Stimulated activated CD4-positive, alpha-beta T cell treated with anti-CD3 and anti-CD28 coated beads, Interleukin-4, amount 100 ng/mL, for 48 hours (primary cell): ENCODE data around the gene GNAO1.
A peak's percentile ranks its signal among the peaks of the same experiment; 100 is the strongest.

Experiments used
- DNase-seq, 2 donors: peaks; one replicate each; pipeline ENCODE4 v3.0.0-alpha.2; 2020; ENCODE audit warnings: low read depth in 2 of 2

GNAO1 gene

GRCh38 chr16:56191156-56191815 lies at the start of gene GNAO1:
GNAO1 (plus strand) TSS chr16:56191489; CDS start chr16:56192236, 747 bp downstream.
- peak in 1 of 2 donors; percentile 48 for DNase-seq

DNA sequence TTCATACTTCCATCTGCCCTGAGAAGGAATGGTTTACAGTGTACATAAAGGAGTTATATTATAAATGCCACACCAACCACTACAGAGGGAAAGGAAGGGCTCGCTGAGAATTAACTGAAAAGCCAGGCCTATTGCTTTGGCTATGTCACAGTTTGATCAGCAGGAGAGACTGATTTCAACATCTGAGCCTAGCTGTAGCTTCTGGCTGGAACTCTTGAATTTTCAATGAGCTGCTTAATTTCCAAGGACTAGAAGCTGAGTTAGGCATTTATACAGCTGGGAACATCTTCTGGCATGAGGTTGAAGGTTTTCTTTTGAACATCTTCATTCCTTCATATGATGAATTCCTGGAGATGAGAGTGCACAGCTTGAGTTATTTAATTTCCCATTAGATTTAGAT lies 47.6 kb upstream of the GNAO1 start:
- DNase-seq, result no peak

DNA sequence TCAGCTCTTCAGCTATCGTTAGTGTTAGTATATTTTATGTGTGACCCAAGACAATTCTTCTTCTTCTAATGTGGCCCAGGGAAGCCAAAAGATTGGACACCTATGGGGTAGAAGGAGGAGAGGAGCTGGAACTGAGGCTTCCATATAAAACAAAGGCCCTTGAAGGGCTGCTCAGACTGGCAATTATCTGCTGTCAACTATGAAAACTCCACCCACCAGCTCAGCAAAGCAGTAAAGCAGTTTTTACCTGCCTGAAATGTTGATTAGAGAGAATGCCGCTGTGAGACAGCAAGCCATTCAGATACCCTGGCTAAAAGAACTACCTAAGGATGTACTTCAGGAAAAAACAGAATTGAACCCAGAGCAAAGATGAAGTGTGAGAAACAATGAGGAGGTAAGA lies 45.9 kb upstream of the GNAO1 start:
- DNase-seq, result no peak

GRCh38 chr16:56151621-56152020 lies 39.7 kb upstream of the GNAO1 start:
- DNase-seq, result no peak

DNA sequence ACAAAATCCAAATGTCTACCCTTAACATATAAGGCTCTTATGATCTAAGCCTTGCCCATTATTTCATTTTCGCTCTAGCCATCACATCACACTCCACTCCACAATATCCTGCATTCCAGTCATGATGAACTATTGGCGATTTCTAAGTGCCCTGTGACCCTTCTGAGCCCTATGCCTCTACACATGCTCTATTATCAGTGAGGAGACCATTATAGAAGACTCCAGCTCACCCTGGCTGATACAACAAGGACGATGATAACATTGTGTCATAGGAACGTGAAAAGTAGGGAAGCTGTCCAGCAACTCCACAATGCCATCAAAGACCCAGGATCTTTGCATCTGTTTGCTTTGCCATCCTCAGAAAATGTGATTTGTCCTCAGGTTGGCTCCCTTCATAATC lies 29.6 kb upstream of the GNAO1 start:
- DNase-seq, result no peak

GRCh38 chr16:56163089-56163488 lies 28.2 kb upstream of the GNAO1 start:
- no peak for DNase-seq

DNA sequence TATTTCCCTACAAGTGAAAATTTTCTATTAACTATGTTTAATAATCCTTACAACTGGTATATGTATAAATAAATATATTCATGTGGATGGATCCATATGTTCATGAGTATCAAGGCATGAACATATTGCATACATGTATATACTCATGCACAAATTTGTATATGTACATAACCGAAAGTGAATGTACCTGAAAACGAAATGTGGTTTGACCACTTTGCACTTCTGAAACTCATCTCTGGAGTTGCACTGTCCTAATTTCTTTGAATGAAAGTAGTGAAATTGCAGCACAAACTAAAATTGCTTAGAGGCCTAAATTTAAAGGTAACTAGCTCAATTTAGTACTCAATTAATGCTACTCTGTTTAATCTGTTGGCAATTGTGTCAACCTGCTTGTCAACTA lies 27.4 kb upstream of the GNAO1 start:
- DNase-seq, result no peak

GRCh38 chr16:56164636-56165035 lies 26.7 kb upstream of the GNAO1 start:
- no peak for DNase-seq

- DNase-seq, result no peak
Measured at GRCh38 chr16:56174411-56174810, 16.9 kb upstream of the GNAO1 start.

DNA sequence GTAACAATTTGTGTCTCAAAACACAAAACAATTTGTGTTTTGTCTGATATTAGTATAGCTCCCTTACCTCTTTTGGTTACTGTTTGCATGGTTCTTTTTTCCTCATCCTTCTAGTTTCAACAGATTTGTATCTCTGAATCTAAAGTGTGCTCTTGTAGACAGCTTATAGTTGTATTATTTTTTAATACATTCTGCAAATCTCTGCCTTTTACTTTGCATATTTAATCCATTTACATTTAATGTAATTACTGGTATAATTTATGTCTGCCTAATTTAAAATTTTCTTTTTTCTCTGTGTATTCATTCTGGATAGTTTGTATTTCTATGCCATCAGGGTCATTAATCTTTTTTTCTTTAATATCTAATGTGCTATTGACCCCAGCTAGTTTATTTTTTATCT lies 9.9 kb upstream of the GNAO1 start:
- no peak for DNase-seq

- DNase-seq, result no peak
Measured at GRCh38 chr16:56183266-56183665, 8.0 kb upstream of the GNAO1 start.

DNA sequence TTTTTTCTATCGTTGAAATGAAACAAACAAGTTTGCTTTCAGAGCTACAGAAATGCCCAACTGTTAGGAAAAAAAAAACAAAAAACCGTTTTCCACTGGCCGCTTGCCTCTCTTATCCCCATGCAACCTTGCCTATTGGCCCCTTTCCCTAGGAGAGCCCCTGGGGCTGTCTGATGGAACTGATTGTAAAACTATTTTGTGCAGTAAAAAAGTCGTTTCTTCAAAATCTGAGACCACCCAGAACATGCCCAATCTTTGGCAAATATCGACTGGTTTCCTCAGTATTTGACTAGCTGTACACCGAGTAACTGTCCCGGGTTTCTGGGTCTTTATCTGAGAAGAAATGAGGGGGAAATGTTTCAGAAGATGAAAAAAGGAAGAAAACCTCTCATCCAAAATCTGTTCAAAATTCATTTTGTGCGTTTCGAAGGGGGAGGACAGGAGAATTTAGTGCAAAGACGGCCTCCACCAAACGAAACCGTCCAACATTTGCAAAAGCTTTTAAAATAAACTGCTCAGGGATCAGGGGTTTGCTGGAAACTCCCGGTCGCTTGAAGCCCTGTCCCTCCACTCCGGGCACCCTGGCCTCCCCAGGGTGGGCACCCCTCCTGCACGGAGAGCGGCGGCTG lies 1.1 kb upstream of the GNAO1 start:
- no peak for DNase-seq

DNA sequence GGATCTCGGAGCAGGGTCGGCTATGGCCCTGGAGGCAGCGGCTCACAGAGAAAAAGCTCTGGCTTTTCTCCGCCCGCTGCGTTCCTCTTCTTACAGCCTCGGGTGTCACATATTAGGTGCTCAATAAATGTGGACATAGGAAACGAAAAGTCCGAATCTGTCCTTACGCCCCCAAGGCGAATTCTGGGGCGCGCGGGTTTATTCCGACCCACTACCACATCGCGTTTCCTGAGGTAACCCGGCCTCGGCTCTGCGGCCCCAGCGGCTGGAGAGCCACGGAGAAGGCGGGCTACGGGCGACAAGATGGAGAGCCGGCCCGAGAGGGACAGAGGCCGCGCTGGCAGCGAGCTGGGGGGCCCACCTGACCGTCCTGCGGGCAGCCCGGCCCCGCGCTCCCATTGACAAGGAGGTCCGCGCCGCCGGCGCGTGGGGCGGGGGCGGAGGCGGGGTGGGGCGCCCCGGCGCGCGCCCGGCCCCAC lies 573 bp upstream of the GNAO1 start:
- no peak for DNase-seq

DNA sequence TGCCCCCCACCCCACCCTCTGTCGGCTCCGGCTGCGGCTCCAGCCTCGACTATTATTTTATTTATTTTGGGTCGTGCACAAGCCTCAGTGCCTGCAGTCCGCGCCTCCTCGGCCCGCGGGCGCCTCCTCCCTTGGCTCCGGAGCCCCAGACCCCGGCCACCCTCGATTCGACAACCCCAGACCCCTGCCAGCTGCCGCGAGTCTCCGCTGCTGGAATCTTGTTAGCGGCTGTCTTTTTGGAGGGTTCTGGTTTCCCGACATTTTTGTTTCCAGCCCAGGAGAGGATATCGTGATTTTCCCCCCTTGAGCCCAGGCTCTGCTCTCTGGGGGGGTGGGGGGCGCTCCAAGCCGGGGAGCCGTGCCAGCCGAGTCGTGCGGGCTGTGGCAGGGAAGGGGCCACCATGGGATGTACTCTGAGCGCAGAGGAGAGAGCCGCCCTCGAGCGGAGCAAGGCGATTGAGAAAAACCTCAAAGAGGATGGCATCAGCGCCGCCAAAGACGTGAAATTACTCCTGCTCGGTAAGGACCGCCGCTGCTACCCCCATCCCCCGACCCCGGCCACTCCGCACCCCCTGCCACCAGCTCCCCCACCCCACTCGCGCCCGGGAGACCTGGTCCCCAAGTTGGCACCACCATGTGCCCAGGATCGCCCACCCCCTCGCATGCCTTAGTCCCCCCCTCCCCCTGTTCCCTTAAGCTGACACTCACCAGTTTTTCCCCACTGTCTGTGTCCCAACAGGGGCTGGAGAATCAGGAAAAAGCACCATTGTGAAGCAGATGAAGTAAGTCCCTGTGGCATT lies 746 bp downstream of the GNAO1 start:
- no peak for DNase-seq

DNA sequence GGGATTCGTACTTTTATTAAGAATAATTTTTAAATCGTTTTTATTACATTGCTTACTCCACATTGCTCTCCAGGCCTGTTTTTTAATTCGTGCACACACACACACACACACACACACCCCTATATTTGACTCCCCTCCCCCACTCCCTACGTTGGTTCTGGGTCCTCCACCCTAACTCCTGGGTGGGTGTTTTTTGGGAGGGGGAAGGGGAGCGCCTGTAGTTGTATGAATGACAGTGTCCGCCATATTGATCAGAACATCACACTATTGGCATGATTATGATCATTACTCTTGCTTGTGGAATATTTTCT lies 1.3 kb downstream of the GNAO1 start:
- DNase-seq, result no peak

DNA sequence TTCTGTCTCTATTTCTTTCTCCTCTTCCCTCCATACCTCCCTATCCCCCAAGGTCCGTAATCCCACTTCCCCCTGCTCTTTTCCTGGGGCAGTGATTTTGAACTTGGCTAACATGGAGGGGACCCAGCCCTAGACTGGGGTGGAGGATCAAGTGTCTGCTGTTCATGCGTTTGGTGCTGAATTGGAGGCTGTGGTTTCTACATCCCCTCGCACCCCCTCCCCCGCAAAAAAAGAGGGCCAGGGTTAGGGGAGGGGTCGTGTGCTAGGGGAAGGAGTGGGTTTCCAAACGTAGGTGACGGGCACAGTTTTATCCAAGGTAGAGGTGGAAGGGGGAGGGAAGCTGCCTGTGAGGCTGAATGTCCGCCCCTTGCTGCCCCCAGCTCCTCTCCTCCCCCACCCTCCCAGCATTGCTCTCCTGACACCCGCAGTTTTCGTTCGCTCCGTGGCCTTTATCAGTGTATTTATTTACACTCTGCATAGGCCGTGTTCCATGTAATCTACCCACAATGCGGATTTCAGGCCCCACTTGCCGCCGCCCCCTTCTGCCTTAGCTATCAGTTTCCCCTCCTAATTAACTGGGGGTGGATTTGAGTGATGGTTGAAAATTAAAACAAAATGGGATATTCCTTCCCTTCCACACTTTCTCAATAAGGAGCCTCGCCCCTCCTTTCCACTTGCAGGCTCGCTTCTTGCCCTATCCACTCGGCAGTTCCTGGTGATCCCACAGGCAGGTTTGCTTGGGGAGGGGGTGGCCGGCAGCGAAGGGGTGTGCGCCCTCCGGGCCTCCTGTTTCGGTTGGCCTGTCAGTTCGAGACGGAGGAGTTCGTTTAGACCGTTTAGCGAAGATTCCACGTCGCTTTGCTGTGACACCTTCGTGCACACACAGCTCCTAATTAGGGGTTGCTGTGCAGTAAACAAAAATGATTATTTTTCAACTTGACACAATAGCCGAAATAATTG lies 2.0 kb downstream of the GNAO1 start:
- DNase-seq, result no peak

DNA sequence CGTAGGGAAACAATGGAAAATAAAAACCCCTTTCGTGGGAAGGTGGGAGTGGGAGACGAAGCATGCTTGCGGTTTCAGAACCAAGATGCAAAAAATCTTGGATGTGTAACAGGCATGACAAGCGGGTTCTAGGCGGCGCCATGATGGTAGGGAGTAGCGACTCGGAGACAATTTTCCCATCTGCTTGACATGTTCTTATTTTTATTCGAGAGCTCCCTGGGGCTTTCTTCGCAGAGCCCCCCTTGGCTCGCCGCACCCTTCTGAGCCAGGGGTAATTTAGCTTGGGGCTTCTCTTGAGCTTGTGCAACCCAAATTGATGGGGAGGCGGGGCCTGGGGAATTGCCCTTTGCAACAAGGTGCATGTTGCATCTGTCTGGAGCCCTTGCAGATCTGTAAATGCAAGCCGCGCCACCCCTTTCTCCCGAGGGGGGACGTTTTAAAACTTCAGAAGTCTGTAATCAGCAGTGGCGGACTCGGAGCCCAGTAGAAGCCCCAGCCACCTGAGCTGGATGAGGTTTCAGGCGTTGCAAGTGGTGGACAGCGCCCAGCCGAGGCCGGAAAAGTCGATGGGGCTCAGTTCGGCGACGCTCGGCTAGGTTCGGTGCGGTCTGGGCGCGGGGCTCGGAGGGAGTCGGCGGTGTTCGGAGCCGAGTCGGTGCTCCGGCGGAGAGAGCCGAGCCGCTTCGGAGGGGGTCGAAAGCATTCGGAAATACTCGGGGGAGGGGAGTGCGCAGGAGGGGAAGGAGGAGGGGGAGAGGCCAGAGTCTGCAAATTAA lies 2.9 kb downstream of the GNAO1 start:
- peak; percentile 71 to 72 for DNase-seq

DNA sequence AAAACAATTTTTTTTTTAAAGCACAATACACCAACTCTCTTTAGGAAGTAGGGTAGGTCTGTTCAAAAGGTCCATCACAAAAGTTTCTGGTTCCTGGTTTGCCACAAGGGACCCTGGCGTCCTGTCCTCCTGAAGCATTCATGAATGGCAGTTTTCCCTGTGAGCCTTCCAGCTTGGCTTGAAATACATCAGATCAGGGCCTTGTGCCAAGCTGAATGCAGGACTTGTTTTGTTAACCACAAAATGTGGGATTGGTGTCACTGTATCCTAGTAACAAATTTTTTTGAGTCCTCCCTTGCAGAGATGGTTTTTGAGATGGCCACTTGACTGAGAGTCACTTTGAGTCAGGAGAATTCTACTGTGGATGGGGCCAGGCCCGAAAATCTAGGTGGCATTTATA lies 3.9 kb downstream of the GNAO1 start:
- no peak for DNase-seq

DNA sequence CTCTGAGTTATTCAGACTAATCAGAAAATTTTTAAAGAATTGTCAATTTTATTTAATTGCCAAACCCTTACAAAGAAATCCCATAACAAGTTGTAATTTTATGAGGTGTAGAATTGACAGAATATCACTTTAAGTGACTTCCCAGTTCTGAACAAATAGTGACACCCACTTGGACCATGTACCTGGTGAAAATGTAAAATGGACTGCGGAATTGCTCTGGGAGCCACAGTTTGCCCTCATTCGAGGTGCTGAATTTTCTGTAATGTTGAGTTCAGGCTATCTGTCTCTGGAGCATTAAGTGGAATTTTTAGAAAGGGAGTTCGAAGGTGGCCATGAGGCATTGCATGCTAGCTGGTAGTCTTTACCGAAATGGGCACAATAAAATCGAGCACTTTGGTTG lies 5.1 kb downstream of the GNAO1 start:
- no peak for DNase-seq

- no peak for DNase-seq
Measured at GRCh38 chr16:56197192-56197992, 6.1 kb downstream of the GNAO1 start.
